ENCODE results near the gene CPNE7. TPM values are rescaled to one million over a fixed set of nuclear protein-coding genes. Genes with fewer than 3 reads are reported as not detected.
"Not testable (repeated sequence)": the region's sequence is repeated elsewhere in the genome, so short reads cannot be mapped to it uniquely, and the experiment has no call there.

The CPNE7 gene
- polyA plus RNA-seq, 3 donors, result 0.28 to 0.65 TPM; not detected in 1

GRCh38 chr16:89563639-89564392 lies 11.7 kb upstream of the CPNE7 start:
- H3K27ac ChIP-seq (ENCODE audit: low read depth, low read length), result no peak overlapping the region
- 66 to 78% (median 67%) methylated on average over 12 of the region's 12 CpGs for WGBS, 3 donors

DNA sequence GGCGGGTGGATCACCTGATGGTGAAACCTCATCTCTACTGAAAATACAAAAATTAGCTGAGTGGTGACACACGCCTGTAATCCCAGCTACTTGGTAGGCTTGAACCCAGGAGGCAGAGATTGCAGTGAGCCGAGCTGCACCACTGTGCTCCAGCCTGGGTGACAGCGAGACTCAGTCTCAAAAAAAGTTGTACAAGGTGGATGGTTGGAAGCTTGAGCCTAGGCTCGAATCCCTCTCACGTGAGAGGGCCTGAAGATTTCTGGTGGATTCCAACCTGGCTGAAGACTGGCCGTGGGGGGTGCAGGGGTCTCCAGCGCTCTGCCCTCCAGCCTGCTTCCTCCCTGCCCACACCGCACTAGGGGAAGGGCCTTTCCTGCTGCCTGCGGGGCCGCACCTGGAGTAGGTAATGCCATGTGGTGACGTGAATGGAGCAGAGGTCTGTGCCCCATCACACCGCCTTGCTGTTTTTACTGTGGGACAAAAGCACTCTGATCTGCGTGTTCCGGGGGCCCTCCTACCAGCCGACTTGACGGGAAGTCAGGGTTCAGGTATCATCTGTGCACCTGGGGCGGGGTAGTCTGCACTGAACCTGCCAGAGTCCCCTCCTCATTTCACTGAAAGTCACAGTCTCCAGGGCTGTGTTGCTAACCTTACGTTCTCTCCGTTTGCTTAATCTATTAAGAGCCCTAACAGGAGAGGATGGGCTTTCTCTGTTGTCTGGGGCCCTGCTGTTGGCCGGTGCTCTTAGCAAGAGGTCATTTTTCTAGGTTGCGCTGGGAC lies 10.9 kb upstream of the CPNE7 start:
- 70 to 76% (median 74%) methylated on average over 22 of the region's 22 CpGs for WGBS, 3 donors
- H3K27ac ChIP-seq (ENCODE audit: low read depth, low read length), result no peak overlapping the region

DNA sequence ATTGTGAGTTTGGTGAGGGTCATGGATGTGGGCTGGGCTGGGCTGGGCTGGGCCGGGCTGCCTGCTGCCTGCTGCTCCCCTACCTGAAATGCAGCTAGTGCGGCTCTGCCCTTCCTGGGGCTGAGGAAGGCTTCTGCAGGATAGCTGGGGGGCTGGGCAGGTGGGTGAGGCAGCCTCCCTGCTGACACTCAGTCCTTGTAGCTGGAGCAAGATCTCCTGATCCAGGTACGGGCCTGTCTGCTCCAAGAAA lies 10.4 kb upstream of the CPNE7 start:
- H3K27ac ChIP-seq (ENCODE audit: low read depth, low read length), result no peak overlapping the region
- WGBS, 3 donors, result 18 to 40% (median 32%) methylated on average over 3 of the region's 3 CpGs

DNA sequence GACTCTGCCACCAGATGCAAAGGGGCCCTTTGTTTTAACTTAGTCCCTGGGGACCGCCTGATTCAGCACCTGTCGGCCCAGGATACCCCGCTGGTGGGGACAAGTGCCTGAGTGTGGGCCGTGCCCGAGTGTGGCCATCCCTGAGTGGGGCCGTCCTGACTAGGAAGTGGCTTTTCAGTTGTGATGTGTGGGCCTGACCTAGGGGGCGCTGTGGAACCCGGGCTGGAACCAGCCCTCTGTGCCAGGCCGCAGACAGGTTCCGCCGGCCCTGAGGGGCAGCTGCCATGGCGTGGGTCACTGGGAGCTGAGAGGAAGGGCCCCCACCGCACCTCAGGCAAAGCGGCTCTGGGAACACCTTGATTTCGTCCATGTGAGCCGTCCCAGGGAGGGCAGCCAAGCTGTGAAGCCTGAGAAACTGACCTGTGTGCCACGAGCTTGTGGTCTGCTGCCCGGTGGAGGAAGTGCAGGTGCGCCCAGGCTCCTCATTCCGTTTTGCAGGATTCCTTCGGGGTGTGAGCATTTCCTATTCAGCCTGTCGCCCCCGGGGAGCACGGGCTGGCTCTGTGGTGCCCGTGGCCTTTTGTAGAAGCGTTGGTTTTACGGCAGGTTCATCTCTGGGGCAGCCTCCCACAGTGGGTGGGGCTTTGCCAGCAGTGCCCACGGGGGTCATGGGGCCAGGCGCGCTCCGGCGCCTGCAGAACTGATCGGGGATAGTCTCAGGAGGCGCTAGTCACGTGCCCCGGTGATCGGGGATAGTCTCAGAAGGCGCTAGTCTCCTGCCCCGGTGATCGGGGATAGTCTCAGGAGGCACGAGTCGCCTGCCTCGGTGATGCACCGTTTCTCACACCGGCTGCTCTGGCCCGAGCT lies 9.8 kb upstream of the CPNE7 start:
- WGBS, 3 donors, result 4 to 12% (median 5%) methylated on average over 46 of the region's 46 CpGs
- no peak overlapping the region for H3K27ac ChIP-seq (ENCODE audit: low read depth, low read length)

GRCh38 chr16:89567656-89568594 lies 7.6 kb upstream of the CPNE7 start:
- WGBS, 3 donors, result 78 to 80% (median 79%) methylated on average over 30 of the region's 30 CpGs

DNA sequence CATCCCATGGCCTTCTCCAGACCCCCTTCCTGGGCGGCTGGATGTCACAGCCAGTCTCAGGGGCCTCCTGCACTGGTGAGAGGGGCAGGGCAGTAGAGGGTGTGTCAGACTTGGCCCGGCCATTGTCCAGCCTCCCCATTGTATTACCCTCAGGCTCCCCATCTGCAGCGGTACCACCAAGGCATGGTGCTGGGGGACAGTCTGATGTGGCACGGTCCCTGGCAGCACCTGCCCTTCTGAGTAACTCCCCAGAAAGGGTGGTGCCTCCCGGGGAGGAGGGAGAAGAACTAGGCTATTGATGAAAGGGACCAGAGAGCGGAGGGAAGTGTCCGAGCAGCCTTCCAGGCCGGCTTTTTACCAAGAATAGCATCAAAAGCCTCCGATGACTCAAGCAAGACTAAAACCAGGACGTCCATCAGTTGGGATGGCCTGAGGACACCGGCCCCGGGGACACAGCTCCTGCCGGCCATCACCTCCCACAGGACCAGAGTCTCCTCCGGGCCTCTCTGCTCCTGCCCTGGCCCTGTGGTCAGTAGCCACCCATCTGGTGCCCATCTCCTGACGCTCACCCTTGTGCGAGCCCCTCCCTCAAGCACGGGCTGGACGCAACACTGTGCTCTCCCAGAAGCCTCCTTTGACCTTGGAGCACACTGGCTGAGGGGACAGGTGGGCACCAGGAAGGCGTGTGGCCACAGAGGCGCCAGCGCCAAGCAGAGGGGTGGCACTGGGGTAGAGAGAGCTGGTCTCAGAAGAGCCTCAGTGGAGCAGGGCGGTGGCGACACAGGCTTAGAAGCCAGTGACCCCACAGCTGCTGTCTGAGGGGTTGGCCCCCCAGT lies 5.8 kb upstream of the CPNE7 start:
- WGBS, 3 donors, result 77 to 81% (median 79%) methylated on average over 23 of the region's 23 CpGs
- H3K27ac ChIP-seq (ENCODE audit: low read depth, low read length), result no peak overlapping the region

More at GRCh38 chr16:89567656-89568594, 7.6 kb upstream of the CPNE7 start:
- H3K27ac ChIP-seq (ENCODE audit: low read depth, low read length), result no peak overlapping the region

DNA sequence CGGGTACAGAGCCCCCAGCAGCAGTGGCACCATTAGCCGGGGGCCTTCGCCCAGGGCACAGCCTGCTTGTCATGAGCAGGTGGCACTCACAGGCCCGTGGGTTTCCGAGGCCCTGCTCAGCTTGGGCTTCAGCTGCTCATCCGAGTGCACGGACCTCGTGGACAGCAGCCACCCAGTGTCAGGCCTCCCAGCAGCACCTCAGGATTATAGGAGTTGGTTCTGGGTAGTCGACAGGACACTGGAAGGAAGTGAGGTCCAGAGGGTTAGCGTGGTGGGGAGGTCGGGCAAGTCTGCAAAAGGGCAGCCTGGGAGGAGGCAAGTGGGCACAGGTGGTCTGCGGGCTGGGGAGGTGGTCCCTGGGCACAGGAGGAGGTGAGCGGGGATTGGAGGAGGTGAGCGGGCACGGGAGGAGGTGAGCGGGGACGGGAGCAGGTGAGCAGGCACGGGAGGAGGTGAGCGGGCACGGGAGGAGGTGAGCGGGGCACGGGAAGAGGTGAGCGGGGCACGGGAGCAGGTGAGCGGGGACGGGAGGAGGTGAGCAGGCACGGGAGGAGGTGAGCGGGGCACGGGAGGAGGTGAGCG lies 5.1 kb upstream of the CPNE7 start:
- WGBS, 3 donors, result 68 to 89% (median 84%) methylated on average over 30 of the region's 30 CpGs
- H3K27ac ChIP-seq (ENCODE audit: low read depth, low read length), result no peak overlapping the region

DNA sequence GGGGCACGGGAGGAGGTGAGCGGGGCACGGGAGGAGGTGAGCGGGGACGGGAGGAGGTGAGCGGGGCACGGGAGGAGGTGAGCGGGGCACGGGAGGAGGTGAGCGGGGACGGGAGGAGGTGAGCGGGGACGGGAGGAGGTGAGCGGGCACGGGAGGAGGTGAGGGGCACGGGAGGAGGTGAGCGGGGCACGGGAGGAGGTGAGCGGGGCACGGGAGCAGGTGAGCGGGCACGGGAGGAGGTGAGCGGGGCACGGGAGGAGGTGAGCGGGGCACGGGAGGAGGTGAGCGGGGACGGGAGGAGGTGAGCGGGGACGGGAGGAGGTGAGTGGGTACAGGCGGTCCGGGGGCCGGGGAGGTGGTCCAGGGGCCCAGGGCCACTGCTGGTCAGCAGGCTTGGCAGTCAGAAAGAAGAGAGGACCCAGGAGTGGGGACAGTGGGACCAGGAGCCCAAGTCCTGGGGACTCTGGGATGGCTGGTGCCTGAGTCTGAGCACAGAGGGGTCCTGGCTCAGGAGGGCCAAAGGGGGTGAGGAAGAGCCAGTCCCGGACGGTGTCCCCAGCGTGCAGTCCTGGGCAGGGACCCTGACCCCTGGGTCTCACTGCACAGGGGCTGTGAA lies 4.5 kb upstream of the CPNE7 start:
- WGBS, 3 donors, result 83 to 87% (median 85%) methylated on average over 12 to 36 of the region's 36 CpGs

GRCh38 chr16:89571636-89572035 lies 3.9 kb upstream of the CPNE7 start:
- no peak overlapping the region for H3K27ac ChIP-seq (ENCODE audit: low read depth, low read length)
- 83 to 91% (median 87%) methylated on average over 18 of the region's 18 CpGs for WGBS, 3 donors

More for the DNA sequence above, 4.5 kb upstream of the CPNE7 start:
- not testable (repeated sequence) for H3K27ac ChIP-seq (ENCODE audit: low read depth, low read length)

- 32 to 55% (median 47%) methylated on average over 14 of the region's 14 CpGs for WGBS, 3 donors
- no peak overlapping the region for H3K27ac ChIP-seq (ENCODE audit: low read depth, low read length)
Measured at GRCh38 chr16:89572073-89572484, 3.5 kb upstream of the CPNE7 start.

GRCh38 chr16:89572485-89573205 lies 2.9 kb upstream of the CPNE7 start:
- 63 to 71% (median 71%) methylated on average over 19 of the region's 19 CpGs for WGBS, 3 donors
- no peak overlapping the region for H3K27ac ChIP-seq (ENCODE audit: low read depth, low read length)

DNA sequence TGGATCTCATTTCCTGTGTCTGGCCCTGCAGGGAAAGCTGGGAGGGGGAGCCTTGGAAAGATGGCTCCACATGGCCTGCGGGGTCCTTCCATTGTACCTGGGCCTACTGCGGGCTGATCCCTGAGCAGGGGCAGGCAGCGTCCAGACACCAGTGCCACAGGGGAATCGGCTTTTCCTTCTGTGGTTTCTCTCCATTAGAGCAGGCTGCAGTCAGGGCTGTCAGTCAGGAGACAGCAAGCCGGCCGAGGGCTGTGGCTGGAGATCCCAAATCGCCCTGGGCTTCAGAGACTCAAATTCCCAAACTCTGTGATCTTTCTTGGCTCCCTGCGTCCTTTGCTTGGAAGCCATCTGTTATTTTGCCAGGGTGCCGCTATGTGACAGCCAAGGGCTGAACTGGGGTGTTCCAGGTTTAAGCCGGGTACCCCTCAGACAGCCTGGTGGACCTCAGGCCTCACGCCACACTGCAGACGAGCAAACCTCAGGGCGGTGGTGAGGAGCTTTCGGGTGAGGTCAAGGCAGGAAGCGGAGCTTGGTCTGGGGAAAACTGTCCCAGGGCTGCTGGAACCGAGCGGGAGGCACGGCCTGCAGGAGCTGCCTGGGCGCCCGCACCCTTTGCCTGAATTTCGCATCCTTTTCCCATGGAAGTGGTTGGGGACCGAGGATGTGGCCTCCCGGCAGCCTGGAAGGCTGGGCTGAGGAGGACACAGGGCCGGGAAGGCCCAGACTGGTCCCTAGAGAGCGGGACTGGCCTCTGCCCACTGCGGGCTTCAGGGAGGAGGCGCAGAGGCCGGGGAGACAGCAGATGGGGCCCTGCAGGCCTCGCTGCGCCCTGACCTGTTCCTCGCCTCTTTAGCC lies 1.5 kb upstream of the CPNE7 start:
- 68 to 78% (median 72%) methylated on average over 31 of the region's 31 CpGs for WGBS, 3 donors
- H3K27ac ChIP-seq (ENCODE audit: low read depth, low read length), result no peak overlapping the region

- no peak overlapping the region for H3K27ac ChIP-seq (ENCODE audit: low read depth, low read length)
- 2 to 9% (median 2%) methylated on average over 38 to 55 of the region's 55 CpGs for WGBS, 3 donors
Measured at GRCh38 chr16:89574681-89575246, 794 bp upstream of the CPNE7 start.

DNA sequence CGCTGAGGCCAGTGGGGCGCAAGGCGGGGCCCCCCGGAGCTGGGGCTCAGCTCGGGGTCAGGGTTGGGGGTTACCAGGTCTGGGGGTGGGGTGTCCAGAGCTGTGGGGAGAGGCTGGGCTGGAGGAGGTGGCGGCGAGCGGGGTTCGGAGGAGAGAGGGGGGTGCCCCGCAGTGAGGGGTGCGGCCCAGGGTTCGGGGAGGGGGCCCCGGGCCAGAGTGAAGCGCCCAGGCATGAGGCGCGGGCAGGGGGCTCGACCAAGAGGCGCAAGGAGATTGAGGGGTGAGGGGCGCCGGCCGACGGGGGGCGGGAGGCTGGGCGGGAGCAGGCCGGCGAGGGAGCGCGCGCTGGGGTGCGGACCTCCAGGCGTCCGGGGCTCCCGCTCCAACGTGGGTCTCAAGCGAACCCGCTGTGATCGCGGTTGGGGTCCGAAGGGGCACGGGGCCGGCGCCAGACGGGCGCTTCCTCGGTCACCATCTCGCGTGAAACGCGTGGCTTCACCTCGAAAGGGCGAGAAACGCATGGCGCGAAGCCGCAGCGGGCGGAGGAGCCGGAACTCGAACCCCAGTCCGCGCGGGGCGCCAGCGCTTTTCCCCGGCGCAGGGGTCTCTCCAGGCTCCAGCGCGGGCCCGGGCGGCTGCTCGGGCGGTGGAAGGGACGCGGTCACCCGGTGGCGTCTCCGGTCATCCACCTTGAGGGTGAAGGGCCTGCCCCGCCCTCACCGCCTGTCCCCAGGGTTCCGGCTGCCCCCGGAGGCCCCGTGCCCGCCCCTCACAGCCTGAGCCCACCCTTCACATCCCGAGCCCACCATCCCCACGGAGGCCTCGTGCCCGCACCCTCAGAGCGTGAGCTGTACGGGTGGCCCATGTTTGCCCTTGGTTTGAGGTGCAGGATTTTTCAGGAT lies 846 bp downstream of the CPNE7 start:
- 23 to 28% (median 25%) methylated on average over 64 to 89 of the region's 89 CpGs for WGBS, 3 donors
- H3K27ac ChIP-seq (ENCODE audit: low read depth, low read length), result no peak overlapping the region
